Progenitor cell of endocrine pancreas (in vitro differentiated cells): ENCODE measurements around the gene AGTPBP1. TPM values are rescaled to one million over a fixed set of nuclear protein-coding genes. Genes with fewer than 3 reads are reported as not detected.

Experiments used
- DNase-seq: peaks from one replicate; pipeline ENCODE4 v3.0.0; 2021; ENCODE audit warnings: low spot score; ENCODE audit not compliant: unreplicated experiment
- H3K27ac Mint-ChIP-seq: 2 replicates; pipeline ENCODE4 v1.8.0; 2021; ENCODE audit warnings: mild to moderate bottlenecking, moderate library complexity, mixed read lengths
- H3K27me3 Mint-ChIP-seq: 2 replicates; pipeline ENCODE4 v1.8.0; 2021; ENCODE audit warnings: mixed read lengths
- H3K36me3 Mint-ChIP-seq: 2 replicates; pipeline ENCODE4 v1.8.0; 2022; ENCODE audit warnings: mixed read lengths; ENCODE audit not compliant: insufficient read depth
- H3K4me1 Mint-ChIP-seq: 2 replicates; pipeline ENCODE4 v1.8.0; 2021; ENCODE audit warnings: low read depth, mixed read lengths
- H3K4me3 Mint-ChIP-seq: 2 replicates; pipeline ENCODE4 v1.8.0; 2021; ENCODE audit warnings: low read depth, mild to moderate bottlenecking, moderate library complexity, mixed read lengths
- H3K9me3 Mint-ChIP-seq: 2 replicates; pipeline ENCODE4 v1.8.0; 2021; ENCODE audit warnings: low read depth, mixed read lengths
- total RNA-seq: library from RNA; stranded (reverse); gene quantifications from 2 replicates; pipeline ENCODE4 v1.2.1, GENCODE V29; 2021
- TF ChIP-seq, protein P1 (sequence below): fragments of 200-600 bp; sonication (generic); IDR thresholded peaks from one replicate; pipeline ENCODE4 v1.5.0; 2021; ENCODE audit warnings: antibody characterized with exemption, mild to moderate bottlenecking; ENCODE audit not compliant: unreplicated experiment

The AGTPBP1 gene
- total RNA-seq, 1 donor from 2014 or later, result 44.3 TPM

- DNase-seq, result no peak
- TF ChIP-seq, protein P1, sequence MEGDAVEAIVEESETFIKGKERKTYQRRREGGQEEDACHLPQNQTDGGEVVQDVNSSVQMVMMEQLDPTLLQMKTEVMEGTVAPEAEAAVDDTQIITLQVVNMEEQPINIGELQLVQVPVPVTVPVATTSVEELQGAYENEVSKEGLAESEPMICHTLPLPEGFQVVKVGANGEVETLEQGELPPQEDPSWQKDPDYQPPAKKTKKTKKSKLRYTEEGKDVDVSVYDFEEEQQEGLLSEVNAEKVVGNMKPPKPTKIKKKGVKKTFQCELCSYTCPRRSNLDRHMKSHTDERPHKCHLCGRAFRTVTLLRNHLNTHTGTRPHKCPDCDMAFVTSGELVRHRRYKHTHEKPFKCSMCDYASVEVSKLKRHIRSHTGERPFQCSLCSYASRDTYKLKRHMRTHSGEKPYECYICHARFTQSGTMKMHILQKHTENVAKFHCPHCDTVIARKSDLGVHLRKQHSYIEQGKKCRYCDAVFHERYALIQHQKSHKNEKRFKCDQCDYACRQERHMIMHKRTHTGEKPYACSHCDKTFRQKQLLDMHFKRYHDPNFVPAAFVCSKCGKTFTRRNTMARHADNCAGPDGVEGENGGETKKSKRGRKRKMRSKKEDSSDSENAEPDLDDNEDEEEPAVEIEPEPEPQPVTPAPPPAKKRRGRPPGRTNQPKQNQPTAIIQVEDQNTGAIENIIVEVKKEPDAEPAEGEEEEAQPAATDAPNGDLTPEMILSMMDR, result no peak
- Mint-ChIP-seq H3K27me3 (peaks cover 24% of the 10 kb centered on the region), H3K4me3 (no peak overlapping the region), H3K27ac (no peak overlapping the region), H3K4me1 (peaks cover 20% of the 10 kb centered on the region), H3K9me3 (no peaks in the 10 kb centered on the region), H3K36me3 (no peaks in the 10 kb centered on the region)
Observed at GRCh38 chr9:85745203-85745602, 3.4 kb upstream of the AGTPBP1 start.

GRCh38 chr9:85744480-85744879, 2.7 kb upstream of the AGTPBP1 start:
- H3K9me3 Mint-ChIP-seq, result no peaks in the 10 kb centered on the region
- no peak overlapping the region for H3K27ac Mint-ChIP-seq
- DNase-seq, result no peak
- no peak overlapping the region for H3K4me3 Mint-ChIP-seq
- TF ChIP-seq, protein P1, result no peak
- H3K36me3 Mint-ChIP-seq, result no peaks in the 10 kb centered on the region
- H3K4me1 Mint-ChIP-seq, result peaks cover 23% of the 10 kb centered on the region
- peaks cover 24% of the 10 kb centered on the region for H3K27me3 Mint-ChIP-seq

DNA sequence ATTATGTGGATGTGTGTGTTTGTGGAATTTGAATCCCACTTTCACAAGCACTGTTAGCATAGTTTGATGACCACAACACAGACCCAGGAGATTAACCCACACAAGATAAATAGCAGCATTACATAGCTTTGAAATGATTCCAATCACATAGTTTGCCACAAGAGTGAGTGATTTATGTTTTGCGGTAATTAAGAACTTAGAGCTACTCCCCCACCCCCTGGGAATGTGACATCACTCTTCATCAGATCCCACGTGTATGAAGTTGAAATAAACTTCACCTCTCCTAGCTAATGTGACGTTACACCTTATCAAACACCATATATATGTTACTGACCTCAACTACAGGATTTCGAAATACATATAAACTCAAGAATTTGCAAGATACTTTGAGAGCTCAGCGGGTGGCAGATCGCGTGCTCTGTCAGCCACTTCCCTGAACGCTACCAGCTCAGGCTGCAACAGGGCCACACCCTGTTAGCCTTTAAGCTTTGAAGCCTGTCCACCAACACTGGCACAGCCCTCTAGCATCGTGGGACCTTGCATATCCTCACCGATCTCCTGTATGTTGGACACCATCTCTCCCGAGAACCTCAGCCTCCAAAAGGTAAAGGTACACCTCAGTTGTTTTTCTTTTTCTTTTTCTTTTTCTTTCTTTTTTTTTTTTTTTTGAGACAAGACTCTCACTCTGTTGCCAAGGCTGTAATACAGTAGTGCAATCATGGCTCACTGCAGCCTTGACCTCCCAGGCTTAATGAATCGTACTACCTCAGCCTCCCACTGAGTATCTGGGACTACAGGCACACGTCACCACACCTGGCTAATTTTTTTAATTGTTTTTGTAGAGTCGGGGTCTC, 1.7 kb upstream of the AGTPBP1 start:
- Mint-ChIP-seq H3K27ac (no peak overlapping the region), H3K9me3 (no peaks in the 10 kb centered on the region), H3K4me3 (peak overlapping the region; percentile 60), H3K36me3 (no peaks in the 10 kb centered on the region), H3K4me1 (peaks cover 23% of the 10 kb centered on the region), H3K27me3 (peaks cover 23% of the 10 kb centered on the region)
- DNase-seq, result no peak
- TF ChIP-seq, protein P1, result no peak

DNA sequence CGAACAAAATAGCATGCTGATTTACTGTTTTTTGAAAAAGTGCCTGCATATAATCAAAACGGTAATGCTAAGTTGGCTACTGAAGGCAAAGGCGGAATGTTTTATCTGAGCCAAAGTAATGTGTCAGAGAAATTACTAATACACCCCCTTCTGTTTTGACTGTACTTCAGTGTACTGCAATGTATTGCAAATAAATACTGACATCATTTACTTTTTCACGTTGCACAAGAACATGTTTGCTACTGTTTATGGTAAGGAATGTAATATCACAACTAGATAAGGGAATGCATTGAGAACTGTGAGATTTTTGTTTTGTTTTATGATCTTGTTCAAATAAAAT, 813 bp upstream of the AGTPBP1 start:
- Mint-ChIP-seq H3K9me3 (no peaks in the 10 kb centered on the region), H3K4me3 (peak overlapping the region; percentile 90), H3K36me3 (no peaks in the 10 kb centered on the region), H3K27ac (peak overlapping the region; percentile 93), H3K27me3 (peaks cover 16% of the 10 kb centered on the region), H3K4me1 (peaks cover 23% of the 10 kb centered on the region)
- DNase-seq, result no peak
- TF ChIP-seq, protein P1, result no peak

GRCh38 chr9:85741095-85741874, 469 bp downstream of the AGTPBP1 start:
- no peaks in the 10 kb centered on the region for H3K36me3 Mint-ChIP-seq
- TF ChIP-seq, protein P1, result peak; percentile 29
- no peaks in the 10 kb centered on the region for H3K9me3 Mint-ChIP-seq
- H3K4me1 Mint-ChIP-seq, result peaks cover 23% of the 10 kb centered on the region
- peaks cover 16% of the 10 kb centered on the region for H3K27me3 Mint-ChIP-seq
- peak overlapping the region; percentile 95 for H3K27ac Mint-ChIP-seq
- peak; percentile 61 for DNase-seq
- H3K4me3 Mint-ChIP-seq, result peak overlapping the region; percentile 91
